OCI-LY3 (cell line): Measurements from ENCODE around the gene TCAF1.
"Not testable (repeated sequence)": the region's sequence is repeated elsewhere in the genome, so short reads cannot be mapped to it uniquely, and the experiment has no call there.

Experiments
- EZH2phosphoT487 ChIP-seq: fragments of 200-600 bp; shearing (Covaris generic); IDR thresholded peaks from 2 replicates; pipeline ENCODE4 v1.6.1; 2018; ENCODE audit warnings: antibody characterized with exemption, mixed run types, low read depth
- TF ChIP-seq, protein P1 (sequence below): fragments of 200-600, 300-600 bp; sonication (generic); IDR thresholded peaks from 2 replicates; pipeline ENCODE4 v1.5.1; 2014; ENCODE audit warnings: antibody characterized with exemption, low read length, low read depth

DNA sequence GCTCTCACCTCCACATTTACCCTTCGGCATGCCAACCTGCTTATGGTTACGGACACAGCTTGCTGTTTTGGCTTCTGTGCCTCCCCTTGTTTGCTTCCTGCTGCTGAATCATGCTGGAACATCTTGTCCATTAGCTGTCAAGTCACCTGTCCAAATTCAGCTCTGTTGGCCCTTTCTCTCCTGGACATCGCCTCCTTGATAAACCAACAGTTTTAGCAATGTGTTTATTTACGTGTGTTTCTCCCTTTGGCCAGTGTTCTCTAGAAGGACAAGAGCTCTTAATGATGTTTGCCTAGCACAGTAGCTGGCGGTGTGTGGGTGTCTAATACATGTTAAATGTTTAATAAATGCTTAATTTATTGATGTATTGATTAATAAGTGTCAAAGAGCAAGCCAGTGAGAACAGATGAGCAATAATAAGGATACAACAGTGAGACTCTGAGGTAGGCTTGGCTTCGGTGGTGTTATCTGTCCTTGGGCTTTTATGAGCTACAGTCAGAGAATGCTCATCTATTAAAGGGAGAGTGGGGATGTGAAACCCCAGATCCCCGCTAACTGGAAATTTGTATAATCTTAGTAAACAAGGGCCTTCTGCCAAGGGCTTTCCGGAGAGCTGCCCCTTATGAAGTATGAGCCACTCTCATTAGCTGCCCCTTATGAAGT is 85.4 kb downstream of the TCAF1 start:
- TF ChIP-seq, protein P1, sequence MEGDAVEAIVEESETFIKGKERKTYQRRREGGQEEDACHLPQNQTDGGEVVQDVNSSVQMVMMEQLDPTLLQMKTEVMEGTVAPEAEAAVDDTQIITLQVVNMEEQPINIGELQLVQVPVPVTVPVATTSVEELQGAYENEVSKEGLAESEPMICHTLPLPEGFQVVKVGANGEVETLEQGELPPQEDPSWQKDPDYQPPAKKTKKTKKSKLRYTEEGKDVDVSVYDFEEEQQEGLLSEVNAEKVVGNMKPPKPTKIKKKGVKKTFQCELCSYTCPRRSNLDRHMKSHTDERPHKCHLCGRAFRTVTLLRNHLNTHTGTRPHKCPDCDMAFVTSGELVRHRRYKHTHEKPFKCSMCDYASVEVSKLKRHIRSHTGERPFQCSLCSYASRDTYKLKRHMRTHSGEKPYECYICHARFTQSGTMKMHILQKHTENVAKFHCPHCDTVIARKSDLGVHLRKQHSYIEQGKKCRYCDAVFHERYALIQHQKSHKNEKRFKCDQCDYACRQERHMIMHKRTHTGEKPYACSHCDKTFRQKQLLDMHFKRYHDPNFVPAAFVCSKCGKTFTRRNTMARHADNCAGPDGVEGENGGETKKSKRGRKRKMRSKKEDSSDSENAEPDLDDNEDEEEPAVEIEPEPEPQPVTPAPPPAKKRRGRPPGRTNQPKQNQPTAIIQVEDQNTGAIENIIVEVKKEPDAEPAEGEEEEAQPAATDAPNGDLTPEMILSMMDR, result not testable (repeated sequence)
- TF ChIP-seq EZH2phosphoT487, result not testable (repeated sequence)
